ENCODE results near the gene RASA3. TPM values are rescaled to one million over a fixed set of nuclear protein-coding genes. Genes with fewer than 3 reads are reported as not detected.

RASA3 gene
- total RNA-seq, 1 donor from 2014 or later = 25.4 TPM

DNA sequence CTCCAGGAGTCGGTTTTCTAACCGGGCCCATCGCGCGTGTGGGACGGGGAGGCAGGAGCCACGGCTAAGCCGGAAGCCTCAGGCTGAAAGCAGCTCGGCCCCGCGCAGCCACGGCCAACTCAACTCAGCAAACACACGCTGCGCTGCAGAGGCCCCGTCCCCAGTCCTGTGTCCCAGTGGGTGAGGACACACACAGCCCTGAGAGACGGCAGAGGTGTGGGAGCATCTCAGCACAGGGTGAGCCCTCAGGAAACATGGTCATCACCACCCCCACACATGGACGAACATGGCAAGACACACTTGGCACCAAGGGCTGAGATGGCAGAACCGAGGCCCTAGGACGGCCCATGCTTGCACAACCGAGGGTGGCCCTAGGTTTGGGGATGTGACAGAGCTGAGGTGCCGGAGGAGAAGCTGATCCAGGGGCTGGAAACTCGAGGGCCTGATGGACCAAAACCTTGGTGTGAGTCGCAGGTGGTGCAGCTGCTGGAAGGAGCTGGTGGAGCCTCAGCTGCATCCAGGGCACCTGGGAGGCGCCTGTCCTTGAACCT, 129.6 kb downstream of the RASA3 start:
- H3K36me3 ChIP-seq (ENCODE audit: control insufficient read depth, insufficient read depth, low read length) = no peaks in the 10 kb centered on the region
- DNase-seq (ENCODE audit: low read depth) = no peak
- TF ChIP-seq, protein P1, sequence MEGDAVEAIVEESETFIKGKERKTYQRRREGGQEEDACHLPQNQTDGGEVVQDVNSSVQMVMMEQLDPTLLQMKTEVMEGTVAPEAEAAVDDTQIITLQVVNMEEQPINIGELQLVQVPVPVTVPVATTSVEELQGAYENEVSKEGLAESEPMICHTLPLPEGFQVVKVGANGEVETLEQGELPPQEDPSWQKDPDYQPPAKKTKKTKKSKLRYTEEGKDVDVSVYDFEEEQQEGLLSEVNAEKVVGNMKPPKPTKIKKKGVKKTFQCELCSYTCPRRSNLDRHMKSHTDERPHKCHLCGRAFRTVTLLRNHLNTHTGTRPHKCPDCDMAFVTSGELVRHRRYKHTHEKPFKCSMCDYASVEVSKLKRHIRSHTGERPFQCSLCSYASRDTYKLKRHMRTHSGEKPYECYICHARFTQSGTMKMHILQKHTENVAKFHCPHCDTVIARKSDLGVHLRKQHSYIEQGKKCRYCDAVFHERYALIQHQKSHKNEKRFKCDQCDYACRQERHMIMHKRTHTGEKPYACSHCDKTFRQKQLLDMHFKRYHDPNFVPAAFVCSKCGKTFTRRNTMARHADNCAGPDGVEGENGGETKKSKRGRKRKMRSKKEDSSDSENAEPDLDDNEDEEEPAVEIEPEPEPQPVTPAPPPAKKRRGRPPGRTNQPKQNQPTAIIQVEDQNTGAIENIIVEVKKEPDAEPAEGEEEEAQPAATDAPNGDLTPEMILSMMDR (IDR thresholded peaks at IDR 0.05; ENCODE audit: insufficient read depth, low read length, poor library complexity, severe bottlenecking) = no peak
- no peaks in the 10 kb centered on the region for H3K27me3 ChIP-seq (ENCODE audit: control insufficient read depth, insufficient read depth, low read length)
- no peak overlapping the region for H3K4me3 ChIP-seq (ENCODE audit: low read depth, low read length)

DNA sequence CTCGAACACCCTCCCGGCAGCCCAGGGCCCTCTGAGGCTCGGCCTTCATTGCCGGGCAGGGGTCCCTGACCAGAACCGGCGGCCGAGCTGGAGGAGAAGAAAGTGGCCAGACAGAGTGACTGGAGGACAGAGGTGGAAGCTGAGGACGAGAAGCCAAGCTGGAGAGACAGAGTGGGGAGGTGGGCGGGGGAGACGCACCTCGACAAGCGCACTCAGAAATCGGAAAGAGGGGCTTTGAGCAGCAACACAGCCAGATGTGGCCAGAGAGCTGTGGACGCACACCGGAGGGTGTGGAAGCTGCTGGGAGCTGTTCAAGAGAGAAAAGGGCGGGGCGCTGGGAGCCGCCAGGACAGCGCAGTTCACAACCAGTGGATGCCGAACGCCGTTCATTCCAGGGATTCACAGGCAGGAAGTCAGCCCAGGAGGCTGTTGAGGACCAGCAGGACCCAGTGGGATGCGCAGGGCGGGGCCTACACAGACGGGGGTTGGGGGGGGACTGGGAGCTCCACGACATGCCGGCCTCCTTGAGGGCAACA, 130.3 kb downstream of the RASA3 start:
- DNase-seq (ENCODE audit: low read depth) = no peak
- TF ChIP-seq, protein P1 (IDR thresholded peaks at IDR 0.05; ENCODE audit: insufficient read depth, low read length, poor library complexity, severe bottlenecking) = no peak
- no peaks in the 10 kb centered on the region for H3K36me3 ChIP-seq (ENCODE audit: control insufficient read depth, insufficient read depth, low read length)
- no peak overlapping the region for H3K4me3 ChIP-seq (ENCODE audit: low read depth, low read length)
- no peaks in the 10 kb centered on the region for H3K27me3 ChIP-seq (ENCODE audit: control insufficient read depth, insufficient read depth, low read length)

DNA sequence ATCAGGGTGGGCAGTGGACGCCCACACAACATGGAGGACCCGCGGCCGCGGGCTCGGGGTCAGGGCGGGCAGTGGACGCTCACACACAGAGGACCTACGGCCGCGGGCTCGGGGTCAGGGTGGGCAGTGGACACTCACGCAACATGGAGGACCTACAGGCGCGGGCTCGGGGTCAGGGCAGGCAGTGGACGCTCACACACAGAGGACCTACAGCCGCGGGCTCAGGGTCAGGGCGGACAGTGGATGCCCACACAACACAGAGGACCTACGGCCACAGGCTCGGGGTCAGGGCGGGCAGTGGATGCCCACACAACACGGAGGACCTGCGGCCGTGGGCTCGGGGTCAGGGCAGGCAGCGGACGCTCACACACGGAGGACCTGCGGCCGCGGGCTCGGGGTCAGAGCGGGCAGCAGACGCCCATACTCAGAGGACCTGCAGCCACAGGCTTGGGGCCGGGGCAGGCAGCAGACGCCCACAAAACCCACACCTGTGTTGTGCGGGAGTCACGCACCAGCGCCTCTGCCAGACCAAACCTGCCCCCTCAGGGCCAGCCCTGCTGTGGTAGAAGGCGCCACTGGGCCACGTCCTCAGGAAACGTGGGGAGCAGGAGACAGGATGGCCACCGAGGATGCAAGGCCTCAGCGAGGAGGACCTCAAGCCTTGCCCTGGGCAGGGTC, 131.0 kb downstream of the RASA3 start:
- TF ChIP-seq, protein P1 (IDR thresholded peaks at IDR 0.05; ENCODE audit: insufficient read depth, low read length, poor library complexity, severe bottlenecking) = no peak
- Histone ChIP-seq H3K27me3 (ENCODE audit: control insufficient read depth, insufficient read depth, low read length) (no peaks in the 10 kb centered on the region), H3K4me3 (ENCODE audit: low read depth, low read length) (no peak overlapping the region), H3K36me3 (ENCODE audit: control insufficient read depth, insufficient read depth, low read length) (no peaks in the 10 kb centered on the region)
- DNase-seq (ENCODE audit: low read depth) = no peak

DNA sequence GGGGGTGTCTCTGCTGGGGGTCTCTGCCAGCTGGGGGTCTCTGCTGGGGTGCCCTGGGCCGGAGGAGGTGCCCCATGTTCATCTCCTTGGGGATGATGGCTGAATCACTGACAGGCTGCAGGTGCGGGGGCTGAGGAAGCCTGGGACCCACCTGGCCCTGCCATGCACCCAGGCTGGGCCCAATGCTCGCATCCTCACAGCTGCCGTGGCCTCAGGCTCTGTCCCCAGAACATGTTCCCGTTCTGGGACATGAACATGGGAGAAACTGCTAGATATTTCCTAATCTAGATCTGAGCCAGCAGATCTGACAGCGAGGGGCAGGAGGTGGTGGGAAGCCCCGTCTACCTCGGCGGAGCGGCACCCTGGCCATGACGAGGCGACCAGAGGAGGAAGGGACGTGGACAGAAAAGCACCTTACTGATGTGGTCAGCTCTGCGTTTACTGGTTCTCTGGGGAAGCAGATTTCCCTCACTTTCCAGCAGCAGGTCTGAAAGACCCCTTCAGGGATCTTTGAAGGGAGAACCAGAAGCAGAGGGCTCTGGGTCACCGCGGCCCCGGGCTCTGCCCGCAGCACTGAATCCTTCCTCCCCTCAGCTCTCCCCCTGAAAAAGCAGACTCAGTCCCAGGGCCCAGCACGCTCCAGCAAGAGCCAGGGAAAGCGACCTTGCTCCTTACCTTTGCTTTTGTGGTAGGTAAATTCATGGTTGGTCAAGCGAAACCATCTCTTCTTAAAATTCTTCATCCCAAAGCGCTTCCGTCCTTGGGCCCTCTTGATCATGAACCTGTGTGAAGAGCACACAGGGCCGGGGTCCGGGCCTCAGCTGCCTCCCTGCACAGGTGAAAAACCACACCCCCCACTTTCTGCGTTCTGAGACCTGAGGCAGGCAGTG, 132.0 kb downstream of the RASA3 start:
- TF ChIP-seq, protein P1 (IDR thresholded peaks at IDR 0.05; ENCODE audit: insufficient read depth, low read length, poor library complexity, severe bottlenecking) = no peak
- no peaks in the 10 kb centered on the region for H3K27me3 ChIP-seq (ENCODE audit: control insufficient read depth, insufficient read depth, low read length)
- H3K36me3 ChIP-seq (ENCODE audit: control insufficient read depth, insufficient read depth, low read length) = no peaks in the 10 kb centered on the region
- no peak for DNase-seq (ENCODE audit: low read depth)
- H3K4me3 ChIP-seq (ENCODE audit: low read depth, low read length) = no peak overlapping the region

DNA sequence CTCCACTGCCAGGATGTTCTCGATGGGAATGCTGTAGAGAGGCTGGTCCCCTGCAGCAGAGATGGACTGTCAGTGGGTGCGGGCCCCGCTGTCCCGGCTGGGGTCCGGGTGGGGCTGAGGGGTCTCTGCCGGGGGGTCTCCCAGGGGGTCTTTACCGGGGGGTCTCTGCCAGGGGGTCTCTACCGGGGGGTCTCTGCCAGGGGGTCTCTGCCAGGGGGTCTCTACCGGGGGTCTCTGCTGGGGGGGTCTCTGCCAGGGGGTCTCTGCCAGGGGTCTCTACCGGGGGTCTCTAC, 132.9 kb downstream of the RASA3 start:
- Histone ChIP-seq H3K4me3 (ENCODE audit: low read depth, low read length) (no peak overlapping the region), H3K27me3 (ENCODE audit: control insufficient read depth, insufficient read depth, low read length) (no peaks in the 10 kb centered on the region), H3K36me3 (ENCODE audit: control insufficient read depth, insufficient read depth, low read length) (no peaks in the 10 kb centered on the region)
- TF ChIP-seq, protein P1 (IDR thresholded peaks at IDR 0.05; ENCODE audit: insufficient read depth, low read length, poor library complexity, severe bottlenecking) = no peak
- no peak for DNase-seq (ENCODE audit: low read depth)
